SK-MEL-5 (cell line): ENCODE results near the gene RHEBL1. TPM values are rescaled to one million over a fixed set of nuclear protein-coding genes. Genes with fewer than 3 reads are reported as not detected.
A peak's percentile ranks its signal among the peaks of the same experiment; 100 is the strongest.

Experiments used
- DNase-seq: peaks from one replicate; pipeline ENCODE4 v3.0.0-alpha.2; 2016; ENCODE audit warnings: low read depth, low spot score
- in situ Hi-C: cut with HindIII; loops from 2 replicates; pipeline ENCODE4 v1.10.0; 2016; ENCODE audit warnings: low sequenced_read_pairs, high pct_unique_total_duplicates, low pct_unique_long_range_greater_than_20kb
- total RNA-seq: library from RNA; depleted of rRNA; stranded (reverse); fragments of >200 nt; shearing (Covaris generic); gene quantifications from 2 replicates; pipeline ENCODE4 v1.2.3, GENCODE V29; 2014

RHEBL1 gene
- total RNA-seq, 1 experiment from 2014 or later: 7.8 TPM

- no peak for DNase-seq
- in situ Hi-C loops: no loop called here
Measured at GRCh38 chr12:49044660-49045059, 25.1 kb downstream of the RHEBL1 start.

GRCh38 chr12:49043856-49044258, 25.9 kb downstream of the RHEBL1 start:
- in situ Hi-C loops: no loop called here
- DNase-seq: peak; percentile 82

- in situ Hi-C loops: no loop called here
- DNase-seq: no peak
Measured at GRCh38 chr12:49043241-49043640, 26.5 kb downstream of the RHEBL1 start.

- in situ Hi-C loops: no loop called here
- DNase-seq: no peak
Measured at GRCh38 chr12:49041881-49042484, 27.8 kb downstream of the RHEBL1 start.

- DNase-seq: no peak
- in situ Hi-C loops: no loop called here
Measured at GRCh38 chr12:49041036-49041880, 28.5 kb downstream of the RHEBL1 start.

GRCh38 chr12:49040364-49040855, 29.4 kb downstream of the RHEBL1 start:
- DNase-seq: no peak
- in situ Hi-C loops: no loop called here

GRCh38 chr12:49039421-49040363, 30.1 kb downstream of the RHEBL1 start:
- in situ Hi-C loops: no loop called here

GRCh38 chr12:49038291-49038955, 31.4 kb downstream of the RHEBL1 start:
- in situ Hi-C loops: no loop called here
- no peak for DNase-seq

More at GRCh38 chr12:49039421-49040363, 30.1 kb downstream of the RHEBL1 start:
- DNase-seq: no peak

- DNase-seq: no peak
- in situ Hi-C loops: no loop called here
Measured at GRCh38 chr12:49037947-49038237, 31.9 kb downstream of the RHEBL1 start.

- DNase-seq: no peak
- in situ Hi-C loops: no loop called here
Measured at GRCh38 chr12:49037111-49037946, 32.5 kb downstream of the RHEBL1 start.

GRCh38 chr12:49036029-49036428, 33.8 kb downstream of the RHEBL1 start:
- no peak for DNase-seq
- in situ Hi-C loops: no loop called here

- in situ Hi-C loops: no loop called here
- DNase-seq: no peak
Measured at GRCh38 chr12:49034286-49034622, 35.5 kb downstream of the RHEBL1 start.

- no peak for DNase-seq
- in situ Hi-C loops: no loop called here
Measured at GRCh38 chr12:49033611-49034285, 36.0 kb downstream of the RHEBL1 start.

- no peak for DNase-seq
- in situ Hi-C loops: no loop called here
Measured at GRCh38 chr12:49032679-49033447, 36.9 kb downstream of the RHEBL1 start.

- in situ Hi-C loops: no loop called here
- no peak for DNase-seq
Measured at GRCh38 chr12:49032276-49032675, 37.5 kb downstream of the RHEBL1 start.
